SK-N-SH (cell line): ENCODE measurements around the gene SARDH. TPM values are rescaled to one million over a fixed set of nuclear protein-coding genes. Genes with fewer than 3 reads are reported as not detected.
A peak's percentile ranks its signal among the peaks of the same experiment; 100 is the strongest.

Source experiments
- CTCF ChIA-PET: fragments of 300-600, 350-600 bp; formaldehyde crosslinking; extraction: SDS; loops from one replicate; lab custom pipeline; 2021; lab: Yijun Ruan, JAX
- POLR2A ChIA-PET: fragments of 350-600 bp; sonication (Branson Sonifier 250); formaldehyde crosslinking; extraction: SDS; loops from one replicate; lab custom pipeline; 2020; ENCODE audit warnings: antibody characterized with exemption, inconsistent platforms; lab: Yijun Ruan, JAX
- DNase-seq: peaks from one replicate; pipeline ENCODE4 v3.0.0; 2012
- H2AFZ ChIP-seq: fragments of 200-600 bp; sonication (generic); 2 replicates; pipeline ENCODE4 v1.8.1; 2016; ENCODE audit warnings: antibody characterized with exemption, mild to moderate bottlenecking, low read depth
- H3F3A ChIP-seq: fragments of 200-600 bp; sonication (generic); replicated peaks from 2 replicates; pipeline ENCODE3; 2016; ENCODE audit warnings: antibody characterized with exemption, mild to moderate bottlenecking; ENCODE audit not compliant: insufficient read depth
- H3K27ac ChIP-seq, 2 experiments: fragments of 200-500 bp in 1 of 2; fragments of 200-600 bp in 1 of 2; sonication (Bioruptor generic) in 1 of 2; sonication (generic), shearing (Covaris generic) in 1 of 2; 2 replicates each; pipeline versions ENCODE4 v1.5.1 to v1.6.1; 2014 to 2016; ENCODE audit warnings: low read depth in 2 of 2, inconsistent platforms in 1 of 2, low read length in 1 of 2, mild to moderate bottlenecking in 1 of 2, mixed read lengths in 1 of 2
- H3K27me3 ChIP-seq: fragments of 200-600 bp; sonication (generic), shearing (Covaris generic); 2 replicates; pipeline ENCODE4 v1.6.1; 2016; ENCODE audit warnings: mixed run types; ENCODE audit not compliant: insufficient read depth
- H3K36me3 ChIP-seq, 2 experiments: fragments of 200-500 bp in 1 of 2; fragments of 200-600 bp in 1 of 2; sonication (Bioruptor generic) in 1 of 2; sonication (generic) in 1 of 2; replicated peaks in 1 of 2; 2 replicates each; pipeline versions ENCODE3 to v1.5.1; 2014 to 2016; ENCODE audit warnings: low read length in 1 of 2, mild to moderate bottlenecking in 1 of 2; ENCODE audit not compliant: insufficient read depth in 2 of 2, control insufficient read depth in 1 of 2
- H3K4me1 ChIP-seq, 2 experiments: fragments of 200-500 bp in 1 of 2; fragments of 200-600 bp in 1 of 2; sonication (Bioruptor generic) in 1 of 2; sonication (generic), shearing (Covaris generic) in 1 of 2; 2 replicates each; pipeline versions ENCODE4 v1.5.1 to v1.6.1; 2014 to 2016; ENCODE audit warnings: low read depth in 1 of 2, low read length in 1 of 2, mixed run types in 1 of 2; ENCODE audit not compliant: insufficient read depth in 2 of 2, control insufficient read depth in 1 of 2
- H3K4me2 ChIP-seq: fragments of 200-600 bp; sonication (generic), shearing (Covaris generic); 2 replicates; pipeline ENCODE4 v1.6.1; 2017; ENCODE audit warnings: mixed run types
- H3K4me3 ChIP-seq, 2 experiments: fragments of 200-500 bp in 1 of 2; fragments of 200-600 bp in 1 of 2; sonication (Bioruptor generic) in 1 of 2; sonication (generic), shearing (Covaris generic) in 1 of 2; 2 replicates each; pipeline versions ENCODE4 v1.5.1 to v1.8.1; 2014 to 2016; ENCODE audit warnings: low read depth in 2 of 2, inconsistent platforms in 1 of 2, low read length in 1 of 2, mild to moderate bottlenecking in 1 of 2, mixed read lengths in 1 of 2, moderate library complexity in 1 of 2
- H3K79me2 ChIP-seq: fragments of 200-600 bp; sonication (generic); 2 replicates; pipeline ENCODE4 v1.8.1; 2017; ENCODE audit warnings: mild to moderate bottlenecking; ENCODE audit not compliant: insufficient read depth
- H3K9ac ChIP-seq: fragments of 200-600 bp; sonication (generic); 2 replicates; pipeline ENCODE4 v1.6.1; 2017; ENCODE audit warnings: mixed run types
- H3K9me2 ChIP-seq: fragments of 200-600 bp; sonication (generic); 2 replicates; pipeline ENCODE4 v1.6.1; 2017; ENCODE audit warnings: mixed run types
- H3K9me3 ChIP-seq: fragments of 200-600 bp; sonication (generic); 2 replicates; pipeline ENCODE4 v1.6.1; 2017; ENCODE audit warnings: mixed run types, mild to moderate bottlenecking, moderate library complexity
- H4K20me1 ChIP-seq: fragments of 200-600 bp; sonication (generic); 2 replicates; pipeline ENCODE4 v1.6.1; 2017; ENCODE audit warnings: mild to moderate bottlenecking, mixed run types; ENCODE audit not compliant: insufficient read depth
- ELF1 ChIP-seq: IDR thresholded peaks from 2 replicates; pipeline ENCODE4 v1.4.0; 2012
- EP300 ChIP-seq, 2 experiments: IDR thresholded peaks; 2 replicates each; pipeline versions ENCODE4 v1.4.0 to v1.6.1; 2012; ENCODE audit warnings: borderline replicate concordance in 1 of 2, low read depth in 1 of 2, low read length in 1 of 2
- FOSL2 ChIP-seq: IDR thresholded peaks from 2 replicates; pipeline ENCODE4 v1.4.0; 2012; ENCODE audit warnings: low read depth, mild to moderate bottlenecking, moderate library complexity, borderline replicate concordance
- FOXM1 ChIP-seq: IDR thresholded peaks from 2 replicates; pipeline ENCODE4 v1.4.0; 2012; ENCODE audit warnings: low read depth, mild to moderate bottlenecking
- GATA2 ChIP-seq: sonication (generic); formaldehyde crosslinking; IDR thresholded peaks from 2 replicates; pipeline ENCODE4 v1.5.0; 2020; ENCODE audit warnings: mild to moderate bottlenecking, missing genetic modification reagents
- JUND ChIP-seq: IDR thresholded peaks from 2 replicates; pipeline ENCODE4 v1.4.0; 2012
- MEF2A ChIP-seq: IDR thresholded peaks from 2 replicates; pipeline ENCODE4 v1.4.0; 2012; ENCODE audit warnings: low read depth, borderline replicate concordance
- MXI1 ChIP-seq: IDR thresholded peaks from 2 replicates; pipeline ENCODE4 v1.6.1; 2012; ENCODE audit warnings: mild to moderate bottlenecking, low read depth, low read length, improper control_type of control experiment
- SMC3 ChIP-seq: IDR thresholded peaks from 2 replicates; pipeline ENCODE4 v1.6.1; 2012; ENCODE audit warnings: low read depth, low read length, improper control_type of control experiment
- YY1 ChIP-seq: IDR thresholded peaks from 2 replicates; pipeline ENCODE4 v1.4.0; 2012; ENCODE audit warnings: low read depth, mild to moderate bottlenecking
- WGBS: methylation state at CpG from one replicate; pipeline ENCODE4 v1.1.6; 2017; ENCODE audit warnings: low lambda C conversion rate; 5-methylcytosine and 5-hydroxymethylcytosine counted together
- polyA plus RNA-seq, 3 experiments: library from polyadenylated mRNA; depleted of rRNA; stranded (reverse); fragments of >200 nt; gene quantifications; 2 replicates each; pipeline ENCODE4 v1.2.3, GENCODE V29; 2012
- TF ChIP-seq, protein P1 (sequence below): IDR thresholded peaks from 2 replicates; pipeline ENCODE4 v1.4.0; 2012; ENCODE audit warnings: low read depth
- TF ChIP-seq, protein P2 (sequence below): IDR thresholded peaks from 2 replicates; pipeline ENCODE4 v1.4.0; 2012; ENCODE audit warnings: low read depth, borderline replicate concordance

Gene SARDH
- polyA plus RNA-seq, 1 of the 3 experiments (the other 2 are of a cell fraction) = 5.9 TPM

DNA sequence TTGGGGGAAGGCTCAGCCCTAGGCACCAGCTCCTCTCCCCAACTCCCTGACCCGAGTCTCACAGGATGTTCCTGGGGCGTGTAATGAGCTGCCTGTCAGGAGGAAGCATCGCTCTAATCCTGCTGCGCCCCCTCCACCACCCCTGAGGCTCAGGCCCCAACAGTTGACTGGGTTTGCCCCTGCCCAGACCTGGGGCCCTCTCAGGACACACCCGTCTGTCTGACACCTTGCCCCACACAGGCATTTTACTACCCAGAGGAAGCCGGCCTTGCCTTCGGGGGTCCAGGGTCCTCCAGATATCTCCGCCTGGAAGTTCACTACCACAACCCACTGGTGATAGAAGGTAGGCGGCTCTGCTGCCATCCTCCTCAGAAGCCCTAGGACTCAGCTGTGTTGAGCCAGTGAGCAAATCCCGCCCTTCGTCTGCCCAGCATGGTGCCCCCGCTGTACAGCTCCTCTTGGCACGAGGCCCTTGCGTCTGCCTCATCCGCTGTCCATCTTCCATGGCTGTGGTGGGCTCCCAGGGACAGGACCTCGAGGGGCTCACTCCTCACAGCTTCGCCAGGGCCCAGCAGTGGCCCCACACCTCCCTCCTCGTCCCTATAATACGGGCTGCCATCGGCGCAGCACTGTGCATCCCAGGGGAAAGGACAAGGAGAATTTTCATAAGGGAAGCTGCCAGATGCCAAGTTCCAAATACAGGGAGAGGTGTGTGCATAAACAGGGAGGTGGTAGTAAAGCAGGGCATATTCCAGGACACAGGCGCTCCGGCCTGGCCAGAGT lies 94.0 kb downstream of the SARDH start:
- Histone ChIP-seq H3K27ac (peak overlapping the region in 1 of 2 experiments; percentile 36; a peak in 1 of 4 replicates), H2AFZ (no peak overlapping the region), H3K36me3 (peaks cover 0 to 9% of the 10 kb centered on the region in 2 experiments), H3K4me3 (no peak overlapping the region; a peak in 1 of 4 replicates), H4K20me1 (no peaks in the 10 kb centered on the region), H3K9me2 (no peaks in the 10 kb centered on the region), H3K4me2 (no peak overlapping the region), H3K4me1 (peaks cover 0 to 76% of the 10 kb centered on the region in 2 experiments; a peak in 1 of 4 replicates), H3K9me3 (no peaks in the 10 kb centered on the region), H3F3A (no peaks in the 10 kb centered on the region), H3K79me2 (no peaks in the 10 kb centered on the region), H3K27me3 (peaks cover 30% of the 10 kb centered on the region; the same call in 1 of the 2 replicates), H3K9ac (no peak overlapping the region)
- WGBS = 62% methylated on average over 17 of the region's 23 CpGs
- TF ChIP-seq EP300 (IDR thresholded peaks at IDR 0.05; ENCODE audit: borderline replicate concordance in 1 of 2, low read depth in 1 of 2, low read length in 1 of 2) (no peak), FOSL2 (no peak), ELF1 (no peak), MXI1 (no peak), YY1 (no peak)
- TF ChIP-seq, protein P1, sequence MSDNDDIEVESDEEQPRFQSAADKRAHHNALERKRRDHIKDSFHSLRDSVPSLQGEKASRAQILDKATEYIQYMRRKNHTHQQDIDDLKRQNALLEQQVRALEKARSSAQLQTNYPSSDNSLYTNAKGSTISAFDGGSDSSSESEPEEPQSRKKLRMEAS = no peak
- TF ChIP-seq, protein P2, sequence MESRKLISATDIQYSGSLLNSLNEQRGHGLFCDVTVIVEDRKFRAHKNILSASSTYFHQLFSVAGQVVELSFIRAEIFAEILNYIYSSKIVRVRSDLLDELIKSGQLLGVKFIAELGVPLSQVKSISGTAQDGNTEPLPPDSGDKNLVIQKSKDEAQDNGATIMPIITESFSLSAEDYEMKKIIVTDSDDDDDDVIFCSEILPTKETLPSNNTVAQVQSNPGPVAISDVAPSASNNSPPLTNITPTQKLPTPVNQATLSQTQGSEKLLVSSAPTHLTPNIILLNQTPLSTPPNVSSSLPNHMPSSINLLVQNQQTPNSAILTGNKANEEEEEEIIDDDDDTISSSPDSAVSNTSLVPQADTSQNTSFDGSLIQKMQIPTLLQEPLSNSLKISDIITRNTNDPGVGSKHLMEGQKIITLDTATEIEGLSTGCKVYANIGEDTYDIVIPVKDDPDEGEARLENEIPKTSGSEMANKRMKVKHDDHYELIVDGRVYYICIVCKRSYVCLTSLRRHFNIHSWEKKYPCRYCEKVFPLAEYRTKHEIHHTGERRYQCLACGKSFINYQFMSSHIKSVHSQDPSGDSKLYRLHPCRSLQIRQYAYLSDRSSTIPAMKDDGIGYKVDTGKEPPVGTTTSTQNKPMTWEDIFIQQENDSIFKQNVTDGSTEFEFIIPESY = no peak
- CTCF ChIA-PET = interaction anchor here (0.8 to 1.6 kb wide), 2 partner anchors 9 to 72 kb away, joined by 3 read pairs; no protein-coding TSS in a partner anchor
- no peak for DNase-seq
- POLR2A ChIA-PET = interaction anchor here (0.6 to 16.4 kb wide), 7 partner anchors 8 to 71 kb away, joined by 3 to 261 read pairs (median 5); partner anchors contain the start of genes DBH and FAM163B

GRCh38 chr9:133643362-133643755 lies 94.8 kb downstream of the SARDH start:
- no peaks in the 10 kb centered on the region for H3K79me2 ChIP-seq
- 71% methylated on average over 12 of the region's 20 CpGs for WGBS
- H3F3A ChIP-seq = no peaks in the 10 kb centered on the region
- no peaks in the 10 kb centered on the region for H3K9me2 ChIP-seq
- H3K9me3 ChIP-seq = no peaks in the 10 kb centered on the region
- no peak overlapping the region for H2AFZ ChIP-seq
- no peaks in the 10 kb centered on the region for H4K20me1 ChIP-seq
- H3K4me2 ChIP-seq = no peak overlapping the region
- DNase-seq = no peak
- H3K9ac ChIP-seq = no peak overlapping the region
- H3K4me3 ChIP-seq = no peak overlapping the region; a peak in 1 of 4 replicates
- TF ChIP-seq FOXM1 = no peak
- TF ChIP-seq JUND = no peak
- no peak for TF ChIP-seq SMC3
- no peak for TF ChIP-seq GATA2
- TF ChIP-seq MEF2A = no peak
- POLR2A ChIA-PET = interaction anchor here (1.1 to 16.4 kb wide), 5 partner anchors 18 to 114 kb away, joined by 3 to 261 read pairs (median 4); partner anchors contain the start of gene FAM163B
- H3K27ac ChIP-seq = peak overlapping the region in 1 of 2 experiments; percentile 16; a peak in 1 of 4 replicates
- peaks cover 32% of the 10 kb centered on the region; the same call in 1 of the 2 replicates for H3K27me3 ChIP-seq
- H3K36me3 ChIP-seq = peaks cover 0 to 6% of the 10 kb centered on the region in 2 experiments
- H3K4me1 ChIP-seq = peaks cover 0 to 78% of the 10 kb centered on the region in 2 experiments; a peak in 1 of 4 replicates
- CTCF ChIA-PET = interaction anchor here (1.6 kb wide), 1 partner anchor 73 kb away, joined by 3 read pairs; no protein-coding TSS in a partner anchor
